HG02623 (cell line): ENCODE data around the gene FDXR.

ENCODE experiments used
- ATAC-seq: cut with Tn5 transposase; IDR thresholded peaks from one replicate; pipeline ENCODE4 v1.9.1; 2021; ENCODE audit warnings: moderate library complexity; ENCODE audit not compliant: unreplicated experiment

FDXR gene

GRCh38 chr17:74815550-74816370, 57.0 kb downstream of the FDXR start:
- ATAC-seq: no peak

- no peak for ATAC-seq
These were observed 57.7 kb downstream of the FDXR start for GRCh38 chr17:74815067-74815466.

- ATAC-seq: no peak
These were observed 58.3 kb downstream of the FDXR start for GRCh38 chr17:74814453-74814852.
